ENCODE data around the gene TBC1D4.

GRCh38 chr13:75418186-75418843 lies 63.7 kb downstream of the TBC1D4 start:
- TF ChIP-seq POLR2A (IDR thresholded peaks at IDR 0.05; ENCODE audit: low read length) (no peak), GATA1 (IDR thresholded peaks at IDR 0.05; ENCODE audit: low read depth, low read length) (no peak)

All from erythroblast (primary cell).